HG02588 (cell line): ENCODE data around the gene MCTS1.
"Not testable (repeated sequence)": the region's sequence is repeated elsewhere in the genome, so short reads cannot be mapped to it uniquely, and the experiment has no call there.

Experiments
- ATAC-seq: cut with Tn5 transposase; IDR thresholded peaks from one replicate; pipeline ENCODE4 v1.9.1; 2021; ENCODE audit warnings: mild to moderate bottlenecking, moderate library complexity; ENCODE audit not compliant: unreplicated experiment

Gene MCTS1

GRCh38 chrX:120629667-120630537 lies 26.0 kb downstream of the MCTS1 start, which contains the start of gene C1GALT1C1:
Gene C1GALT1C1 (minus strand): TSS chrX:120630054. CDS start chrX:120627166, 2,888 bp downstream.
- peak; percentile 95 for ATAC-seq

- no peak for ATAC-seq
Measured at GRCh38 chrX:120638619-120639018, 34.7 kb downstream of the MCTS1 start.

GRCh38 chrX:120642871-120643270 lies 39.0 kb downstream of the MCTS1 start:
- ATAC-seq, result no peak

GRCh38 chrX:120647127-120647526 lies 43.2 kb downstream of the MCTS1 start:
- ATAC-seq, result no peak

- not testable (repeated sequence) for ATAC-seq
Measured at GRCh38 chrX:120652256-120652655, 48.4 kb downstream of the MCTS1 start.

GRCh38 chrX:120653000-120653399 lies 49.1 kb downstream of the MCTS1 start:
- no peak for ATAC-seq

GRCh38 chrX:120660637-120661036 lies 56.7 kb downstream of the MCTS1 start:
- ATAC-seq, result no peak
